Lower lobe of right lung (tissue), 2 donors: ENCODE measurements around the gene OGFR. TPM values are rescaled to one million over a fixed set of nuclear protein-coding genes. Genes with fewer than 3 reads are reported as not detected.
A peak's percentile ranks its signal among the peaks of the same experiment; 100 is the strongest.

Experiments
- ATAC-seq, 2 donors: fragments of 200-7000 bp; cut with Tn5 transposase; one replicate each; pipeline ENCODE4 v1.9.1; 2020 to 2022; ENCODE audit warnings: mild to moderate bottlenecking in 2 of 2, moderate library complexity in 2 of 2
- DNase-seq: peaks from one replicate; pipeline ENCODE4 v3.0.0-alpha.2; 2020
- H3K27ac ChIP-seq: fragments of 200-600 bp; one replicate; pipeline ENCODE4 v1.8.0; 2022
- H3K27me3 ChIP-seq: fragments of 200-600 bp; one replicate; pipeline ENCODE4 v1.8.0; 2022; ENCODE audit warnings: low read depth
- H3K36me3 ChIP-seq: fragments of 200-600 bp; one replicate; pipeline ENCODE4 v1.8.0; 2022; ENCODE audit warnings: mild to moderate bottlenecking
- H3K4me1 ChIP-seq: fragments of 200-600 bp; one replicate; pipeline ENCODE4 v1.8.0; 2022
- H3K4me3 ChIP-seq: fragments of 200-600 bp; one replicate; pipeline ENCODE4 v1.8.0; 2022; ENCODE audit warnings: mild to moderate bottlenecking
- H3K9me3 ChIP-seq: fragments of 200-600 bp; one replicate; pipeline ENCODE4 v1.8.0; 2022
- CTCF ChIP-seq: fragments of 200-600 bp; IDR thresholded peaks from one replicate; pipeline ENCODE4 v1.8.0; 2022; ENCODE audit warnings: antibody characterized with exemption, mild to moderate bottlenecking
- intact Hi-C: fragments of 100-400 bp; cut with DNase I; formaldehyde crosslinking; loops from one replicate; pipeline ENCODE4 v1.11.0; 2022
- total RNA-seq: library from RNA; stranded (reverse); fragmentation: NEBNext Ultra II Directional; extraction: Animal tissue kit (Norgen Biotek cat#: 25700); gene quantifications from one replicate; pipeline ENCODE4 v1.2.1, GENCODE V29; 2021
- donor health status: DM: no; HTN: yes; CAD: no; lungs with severe emphysema.

OGFR gene
- total RNA-seq, 1 donor from 2014 or later: 69.4 TPM

GRCh38 chr20:62838128-62838891 lies 33.7 kb downstream of the OGFR start:
- Histone ChIP-seq H3K36me3 (no peaks in the 10 kb centered on the region), H3K27ac (no peak overlapping the region), H3K27me3 (peaks cover 25% of the 10 kb centered on the region), H3K9me3 (no peaks in the 10 kb centered on the region), H3K4me1 (no peaks in the 10 kb centered on the region), H3K4me3 (no peak overlapping the region)
- TF ChIP-seq CTCF: no peak
- ATAC-seq (peak; percentile 59 to 63), DNase-seq (peak; percentile 66)
- intact Hi-C loops: no loop called here

- H3K4me1 ChIP-seq: no peaks in the 10 kb centered on the region
- no peak for TF ChIP-seq CTCF
- peaks cover 24% of the 10 kb centered on the region for H3K27me3 ChIP-seq
- ATAC-seq (no peak), DNase-seq (no peak)
- H3K9me3 ChIP-seq: no peaks in the 10 kb centered on the region
- H3K36me3 ChIP-seq: no peaks in the 10 kb centered on the region
- no peak overlapping the region for H3K27ac ChIP-seq
- intact Hi-C loops: no loop called here
- H3K4me3 ChIP-seq: no peak overlapping the region
These were observed 34.6 kb downstream of the OGFR start for GRCh38 chr20:62839261-62839660.

GRCh38 chr20:62839816-62840215 lies 35.2 kb downstream of the OGFR start:
- no peaks in the 10 kb centered on the region for H3K36me3 ChIP-seq
- ATAC-seq: no peak
- no peak overlapping the region for H3K4me3 ChIP-seq
- no peak for DNase-seq
- H3K27me3 ChIP-seq: peaks cover 19% of the 10 kb centered on the region
- H3K9me3 ChIP-seq: no peaks in the 10 kb centered on the region
- H3K27ac ChIP-seq: no peak overlapping the region
- intact Hi-C loops: no loop called here
- no peak for TF ChIP-seq CTCF
- H3K4me1 ChIP-seq: no peaks in the 10 kb centered on the region

- no peaks in the 10 kb centered on the region for H3K9me3 ChIP-seq
- DNase-seq: no peak
- TF ChIP-seq CTCF: no peak
- H3K4me1 ChIP-seq: no peaks in the 10 kb centered on the region
- intact Hi-C loops: no loop called here
- H3K36me3 ChIP-seq: no peaks in the 10 kb centered on the region
- H3K4me3 ChIP-seq: no peak overlapping the region
- no peak overlapping the region for H3K27ac ChIP-seq
- no peak for ATAC-seq
- peaks cover 19% of the 10 kb centered on the region for H3K27me3 ChIP-seq
These were observed 35.9 kb downstream of the OGFR start for GRCh38 chr20:62840244-62841197.

GRCh38 chr20:62841705-62842212 lies 37.1 kb downstream of the OGFR start:
- Histone ChIP-seq H3K4me3 (no peak overlapping the region), H3K9me3 (no peaks in the 10 kb centered on the region), H3K27ac (no peak overlapping the region), H3K27me3 (peaks cover 10% of the 10 kb centered on the region), H3K4me1 (no peaks in the 10 kb centered on the region), H3K36me3 (no peaks in the 10 kb centered on the region)
- no peak for DNase-seq
- no peak for TF ChIP-seq CTCF
- intact Hi-C loops: no loop called here
- no peak for ATAC-seq
